GM19238 (cell line): Measurements from ENCODE around the gene PMIS2.
A peak's percentile ranks its signal among the peaks of the same experiment; 100 is the strongest.
"Not testable (repeated sequence)": the region's sequence is repeated elsewhere in the genome, so short reads cannot be mapped to it uniquely, and the experiment has no call there.

ENCODE experiments used
- DNase-seq: peaks from one replicate; pipeline ENCODE4 v3.0.0; 2011; ENCODE audit warnings: low spot score; ENCODE audit not compliant: insufficient read length

Gene PMIS2

GRCh38 chr19:35590875-35591274 is 4.9 kb downstream of the PMIS2 start:
- no peak for DNase-seq

- no peak for DNase-seq
Observed at GRCh38 chr19:35592226-35592625, 6.3 kb downstream of the PMIS2 start.

GRCh38 chr19:35595026-35595425 is 9.1 kb downstream of the PMIS2 start:
- not testable (repeated sequence) for DNase-seq

- DNase-seq, result no peak
Observed at GRCh38 chr19:35595928-35596327, 10.0 kb downstream of the PMIS2 start.

- DNase-seq, result peak; percentile 55
Observed at GRCh38 chr19:35596366-35596999, 10.5 kb downstream of the PMIS2 start.

GRCh38 chr19:35601971-35602370 is 16.0 kb downstream of the PMIS2 start:
- no peak for DNase-seq

- DNase-seq, result not testable (repeated sequence)
Observed at GRCh38 chr19:35604436-35604835, 18.5 kb downstream of the PMIS2 start.

- DNase-seq, result not testable (repeated sequence)
Observed at GRCh38 chr19:35607170-35607569, 21.2 kb downstream of the PMIS2 start.

GRCh38 chr19:35607661-35608060 is 21.7 kb downstream of the PMIS2 start:
- DNase-seq, result no peak

GRCh38 chr19:35608251-35608650 is 22.3 kb downstream of the PMIS2 start:
- no peak for DNase-seq

GRCh38 chr19:35609851-35610353 is 23.9 kb downstream of the PMIS2 start:
- DNase-seq, result no peak

GRCh38 chr19:35612224-35612558 is 26.2 kb downstream of the PMIS2 start:
- DNase-seq, result no peak

- DNase-seq, result peak; percentile 88
Observed at GRCh38 chr19:35612559-35613321, 26.8 kb downstream of the PMIS2 start, which contains the start of gene HAUS5. HAUS5 (plus strand) TSS chr19:35612735; CDS start chr19:35612795, 60 bp downstream.

- DNase-seq, result no peak
Observed at GRCh38 chr19:35613574-35613973, 27.6 kb downstream of the PMIS2 start.

- no peak for DNase-seq
Observed at GRCh38 chr19:35615036-35615435, 29.1 kb downstream of the PMIS2 start.

GRCh38 chr19:35618857-35619256 is 32.9 kb downstream of the PMIS2 start:
- DNase-seq, result no peak

- DNase-seq, result no peak
Observed at GRCh38 chr19:35619290-35619923, 33.4 kb downstream of the PMIS2 start.

- DNase-seq, result no peak
Observed at GRCh38 chr19:35620001-35620400, 34.0 kb downstream of the PMIS2 start.

GRCh38 chr19:35621708-35622107 is 35.7 kb downstream of the PMIS2 start:
- DNase-seq, result no peak

- no peak for DNase-seq
Observed at GRCh38 chr19:35622750-35623149, 36.8 kb downstream of the PMIS2 start.

GRCh38 chr19:35623327-35624010 is 37.5 kb downstream of the PMIS2 start:
- DNase-seq, result no peak

- DNase-seq, result no peak
Observed at GRCh38 chr19:35628264-35628564, 42.2 kb downstream of the PMIS2 start.
